Jurkat, Clone E6-1 (cell line): ENCODE data around the gene CBX3.
"Not testable (repeated sequence)": the region's sequence is repeated elsewhere in the genome, so short reads cannot be mapped to it uniquely, and the experiment has no call there.

Experiments used
- DNase-seq: peaks from one replicate; pipeline ENCODE4 v3.0.0-alpha.2; 2011; ENCODE audit warnings: low read depth, low spot score
- H3K4me3 ChIP-seq: 2 replicates; pipeline ENCODE4 v1.5.1; 2011; ENCODE audit warnings: mild to moderate bottlenecking, low read length, control low read depth, moderate library complexity

The CBX3 gene

DNA sequence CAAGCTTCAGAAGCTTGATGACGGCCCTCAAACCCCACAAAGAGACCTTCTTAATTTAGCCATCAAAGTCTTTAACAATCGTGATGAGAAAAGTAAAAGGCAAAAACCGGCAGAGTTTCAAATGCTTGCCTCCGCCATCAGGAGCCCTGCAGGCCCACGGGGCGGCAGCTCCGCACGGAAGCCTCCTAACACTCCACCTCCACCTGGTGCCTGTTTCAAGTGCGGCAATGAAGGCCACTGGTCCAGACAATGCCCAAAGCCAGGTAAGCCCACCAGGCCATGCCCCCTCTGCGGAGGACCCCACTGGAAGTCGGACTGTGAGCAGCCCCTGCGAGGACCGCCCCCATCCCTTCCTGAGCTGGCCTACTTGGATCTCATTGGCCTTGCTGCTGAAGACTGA, 43.6 kb downstream of the CBX3 start:
- no peak for DNase-seq
- H3K4me3 ChIP-seq: no peak overlapping the region

DNA sequence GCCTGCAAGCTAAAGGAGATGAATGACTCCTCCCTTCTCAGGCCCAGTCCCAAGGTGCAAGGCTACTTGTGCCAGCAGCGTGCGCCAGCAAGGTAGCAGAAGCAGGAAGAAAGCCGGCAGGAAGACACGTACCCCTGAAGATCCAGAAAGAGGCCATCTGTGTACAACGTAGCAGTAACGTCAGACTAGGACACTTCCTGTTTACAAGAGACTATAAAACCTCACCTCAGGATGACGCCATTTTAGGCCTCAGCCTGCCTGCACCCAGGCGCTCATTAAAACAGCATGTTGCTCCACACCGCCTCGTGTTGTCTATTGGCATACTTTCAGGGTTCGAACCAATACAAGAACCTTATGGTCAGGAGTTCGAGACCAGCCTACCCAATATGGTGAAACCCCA, 48.7 kb downstream of the CBX3 start:
- DNase-seq: no peak

DNA sequence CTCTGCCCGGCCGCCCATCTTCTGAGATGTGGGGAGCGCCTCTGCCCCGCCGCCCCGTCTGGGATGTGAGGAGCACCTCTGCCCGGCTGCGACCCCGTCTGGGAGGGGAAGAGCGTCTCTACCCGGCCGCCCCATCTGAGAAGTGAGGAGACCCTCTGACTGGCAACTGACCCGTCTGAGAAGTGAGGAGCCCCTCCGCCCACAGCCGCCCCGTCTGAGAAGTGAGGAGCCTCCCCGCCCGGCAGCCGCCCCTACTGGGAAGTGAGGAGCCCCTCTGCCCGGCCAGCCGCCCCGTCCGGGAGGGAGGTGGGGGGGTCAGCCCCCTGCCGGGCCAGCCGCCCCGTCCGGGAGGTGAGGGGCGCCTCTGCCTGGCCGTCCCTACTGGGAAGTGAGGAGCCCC, 60.3 kb downstream of the CBX3 start:
- DNase-seq, H3K4me3 ChIP-seq: not testable (repeated sequence)

More for the DNA sequence above, 48.7 kb downstream of the CBX3 start:
- no peak overlapping the region for H3K4me3 ChIP-seq
